ENCODE results near the gene MIOX. TPM values are rescaled to one million over a fixed set of nuclear protein-coding genes. Genes with fewer than 3 reads are reported as not detected.

Gene MIOX
- total RNA-seq, 1 experiment from 2014 or later = 1.5 TPM

DNA sequence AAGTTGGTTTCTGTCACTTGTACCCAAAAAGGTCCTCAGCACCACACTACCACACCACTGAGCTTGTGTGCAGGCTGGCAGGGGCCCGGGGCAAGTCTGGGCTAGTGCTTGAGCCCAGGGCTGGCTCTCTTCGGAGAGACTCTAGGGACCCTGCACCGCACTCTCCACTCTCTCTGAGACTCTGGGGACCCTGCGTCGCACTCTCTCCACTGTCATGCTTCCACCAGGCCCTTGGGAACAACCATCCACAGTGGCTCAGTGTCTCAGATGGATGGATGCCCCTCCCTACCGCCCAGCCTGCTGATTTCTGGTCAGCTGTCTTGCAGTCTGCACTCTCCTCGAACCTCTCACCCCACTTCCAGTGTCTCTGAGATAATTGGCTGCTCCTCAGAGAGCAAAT is 9.8 kb upstream of the MIOX start:
- peaks cover 24% of the 10 kb centered on the region for H4K20me1 ChIP-seq (ENCODE audit: insufficient read depth)
- H3K36me3 ChIP-seq (ENCODE audit: low read depth) = no peaks in the 10 kb centered on the region
- no peak overlapping the region for H3K4me2 ChIP-seq
- H2AFZ ChIP-seq = no peak overlapping the region
- ChIA-PET POLR2A (ENCODE audit: unreplicated experiment) (no interaction called here), CTCF (no interaction called here)
- TF ChIP-seq EZH2 (IDR thresholded peaks at IDR 0.05; ENCODE audit: low read depth) (no peak), CTCF (conservative IDR thresholded peaks at IDR 0.05) (no peak)
- no peaks in the 10 kb centered on the region for H3K27me3 ChIP-seq (ENCODE audit: insufficient read depth, low read depth)
- no TSS peak for BruUV-seq (replicated peaks)
- no peaks in the 10 kb centered on the region for H3K9me2 ChIP-seq (ENCODE audit: insufficient read depth)
- intact Hi-C loops (cut with micrococcal nuclease; ENCODE audit: unreplicated experiment) = no loop called here
- no peaks in the 10 kb centered on the region for H3K9me3 ChIP-seq (ENCODE audit: insufficient read depth, low read depth)
- DNase-seq = no peak
- no peak overlapping the region for H3K27ac ChIP-seq
- H3K4me1 ChIP-seq (replicated peaks; ENCODE audit: insufficient read depth) = peaks cover 25% of the 10 kb centered on the region
- H3F3A ChIP-seq (ENCODE audit: insufficient read depth, low read depth) = peaks cover 24% of the 10 kb centered on the region; the same call in 1 of the 2 replicates
- H3K4me3 ChIP-seq = no peak overlapping the region
- peaks cover 28% of the 10 kb centered on the region for H3K79me2 ChIP-seq (ENCODE audit: low read depth)

DNA sequence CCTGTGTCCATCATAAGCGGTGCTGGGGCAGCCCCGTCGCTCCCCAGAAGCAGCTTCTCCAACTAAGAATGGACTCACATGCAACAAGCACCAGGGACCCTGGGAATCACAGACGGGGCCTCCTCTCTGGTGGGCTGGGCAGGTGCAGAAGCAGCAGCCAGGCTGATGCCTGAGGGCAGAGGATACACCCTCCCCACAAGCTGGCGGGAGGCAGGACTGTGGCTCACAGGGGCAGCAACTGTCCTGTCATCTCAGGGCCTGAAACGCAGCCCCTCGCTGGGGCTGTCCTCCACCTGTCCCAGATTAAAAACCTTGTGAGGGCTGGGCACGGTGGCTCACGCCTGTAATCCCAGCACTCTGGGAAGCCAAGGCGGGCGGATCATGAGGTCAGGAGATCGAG is 8.7 kb upstream of the MIOX start:
- H4K20me1 ChIP-seq (ENCODE audit: insufficient read depth) = peaks cover 14% of the 10 kb centered on the region
- H3K27ac ChIP-seq = no peak overlapping the region
- H3K36me3 ChIP-seq (ENCODE audit: low read depth) = peaks cover 2% of the 10 kb centered on the region
- no peak overlapping the region for H3K4me3 ChIP-seq
- H2AFZ ChIP-seq = no peak overlapping the region
- no peaks in the 10 kb centered on the region for H3K9me3 ChIP-seq (ENCODE audit: insufficient read depth, low read depth)
- no peaks in the 10 kb centered on the region for H3K27me3 ChIP-seq (ENCODE audit: insufficient read depth, low read depth)
- no peak for DNase-seq
- no TSS peak for BruUV-seq (replicated peaks)
- H3K9me2 ChIP-seq (ENCODE audit: insufficient read depth) = no peaks in the 10 kb centered on the region
- peaks cover 16% of the 10 kb centered on the region; the same call in 1 of the 2 replicates for H3F3A ChIP-seq (ENCODE audit: insufficient read depth, low read depth)
- ChIA-PET CTCF (interaction anchor here (0.7 kb wide), 1 partner anchor 16 kb away, joined by 3 read pairs; no protein-coding TSS in a partner anchor), POLR2A (ENCODE audit: unreplicated experiment) (no interaction called here)
- TF ChIP-seq CTCF (conservative IDR thresholded peaks at IDR 0.05) = no peak
- TF ChIP-seq EZH2 (IDR thresholded peaks at IDR 0.05; ENCODE audit: low read depth) = no peak
- intact Hi-C loops (cut with micrococcal nuclease; ENCODE audit: unreplicated experiment) = no loop called here
- no peak overlapping the region for H3K4me2 ChIP-seq
- H3K79me2 ChIP-seq (ENCODE audit: low read depth) = peaks cover 17% of the 10 kb centered on the region
- H3K4me1 ChIP-seq (replicated peaks; ENCODE audit: insufficient read depth) = peaks cover 24% of the 10 kb centered on the region

DNA sequence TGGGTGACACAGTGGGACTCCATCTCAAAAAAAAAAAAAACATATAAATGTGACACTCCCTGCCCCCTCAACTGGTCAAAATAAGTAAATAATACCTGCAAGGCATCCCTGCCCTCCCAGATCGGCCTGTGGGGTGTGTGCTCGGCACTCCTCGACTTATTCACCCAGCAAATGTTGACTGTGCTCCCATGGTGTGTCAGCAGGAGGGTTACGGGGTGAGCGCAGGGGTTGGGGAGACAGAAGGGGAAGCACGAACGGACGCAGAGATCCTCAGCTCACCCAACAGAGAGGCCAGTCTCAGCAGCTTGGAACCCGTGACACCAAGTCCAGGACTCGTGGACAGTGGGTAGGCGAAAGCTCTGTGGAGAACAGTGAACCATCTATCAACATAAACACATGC is 6.9 kb upstream of the MIOX start:
- no TSS peak for BruUV-seq (replicated peaks)
- H3K4me3 ChIP-seq = no peak overlapping the region
- no peak overlapping the region for H3K27ac ChIP-seq
- TF ChIP-seq EZH2 (IDR thresholded peaks at IDR 0.05; ENCODE audit: low read depth) (no peak), CTCF (conservative IDR thresholded peaks at IDR 0.05) (no peak)
- intact Hi-C loops (cut with micrococcal nuclease; ENCODE audit: unreplicated experiment) = no loop called here
- H3F3A ChIP-seq (ENCODE audit: insufficient read depth, low read depth) = peaks cover 25% of the 10 kb centered on the region; the same call in 1 of the 2 replicates
- H3K79me2 ChIP-seq (ENCODE audit: low read depth) = no peaks in the 10 kb centered on the region
- no peaks in the 10 kb centered on the region for H3K9me3 ChIP-seq (ENCODE audit: insufficient read depth, low read depth)
- no peak overlapping the region for H2AFZ ChIP-seq
- POLR2A ChIA-PET (ENCODE audit: unreplicated experiment) = no interaction called here
- no peak overlapping the region for H3K4me2 ChIP-seq
- CTCF ChIA-PET = no interaction called here
- no peaks in the 10 kb centered on the region for H3K9me2 ChIP-seq (ENCODE audit: insufficient read depth)
- H3K27me3 ChIP-seq (ENCODE audit: insufficient read depth, low read depth) = no peaks in the 10 kb centered on the region
- peaks cover 7% of the 10 kb centered on the region for H3K36me3 ChIP-seq (ENCODE audit: low read depth)
- H3K4me1 ChIP-seq (replicated peaks; ENCODE audit: insufficient read depth) = peaks cover 17% of the 10 kb centered on the region; the same call in 1 of the 2 replicates
- no peak for DNase-seq
- peaks cover 6% of the 10 kb centered on the region; the same call in 1 of the 2 replicates for H4K20me1 ChIP-seq (ENCODE audit: insufficient read depth)

All from PC-9 (cell line).